ENCODE data around the gene IQSEC1.

DNA sequence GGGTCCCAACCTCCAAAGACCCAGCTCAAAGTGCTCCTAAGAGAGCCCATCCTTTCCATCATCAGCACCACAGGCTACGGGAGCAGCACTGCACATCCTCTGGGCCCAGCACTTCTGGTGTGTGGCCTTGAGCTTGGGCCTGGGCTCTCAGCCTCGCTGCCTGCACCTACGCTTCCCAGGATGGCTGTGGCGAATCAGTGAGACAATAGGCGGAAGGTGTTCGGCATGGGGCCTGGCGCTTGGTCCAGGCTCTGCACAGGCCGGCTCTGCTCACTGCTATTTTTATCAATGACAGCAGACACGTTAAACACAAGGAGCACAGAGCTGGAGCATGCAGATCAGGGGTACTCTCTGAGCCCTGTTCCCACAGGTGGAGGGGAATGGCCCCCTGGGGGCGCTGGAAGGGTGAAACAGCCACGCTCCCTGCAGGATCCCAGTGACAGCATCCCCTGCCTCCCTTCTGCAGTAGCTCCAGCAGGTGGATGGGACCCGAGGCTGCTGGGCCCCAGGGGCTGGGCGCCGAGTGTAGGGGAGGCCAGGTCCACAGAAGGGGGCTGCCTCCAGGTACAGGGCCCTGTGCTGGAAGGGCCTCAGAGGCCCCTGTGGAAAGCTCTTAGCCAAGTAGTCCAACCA, 141.8 kb downstream of the IQSEC1 start:
- TF ChIP-seq MXD1 (CRISPR knock-in tag; IDR thresholded peaks at IDR 0.05; ENCODE audit: borderline replicate concordance, poor library complexity, severe bottlenecking) = no peak
- no peak for TF ChIP-seq JUNB (CRISPR knock-in tag; conservative IDR thresholded peaks at IDR 0.05)
- TF ChIP-seq, protein P1, sequence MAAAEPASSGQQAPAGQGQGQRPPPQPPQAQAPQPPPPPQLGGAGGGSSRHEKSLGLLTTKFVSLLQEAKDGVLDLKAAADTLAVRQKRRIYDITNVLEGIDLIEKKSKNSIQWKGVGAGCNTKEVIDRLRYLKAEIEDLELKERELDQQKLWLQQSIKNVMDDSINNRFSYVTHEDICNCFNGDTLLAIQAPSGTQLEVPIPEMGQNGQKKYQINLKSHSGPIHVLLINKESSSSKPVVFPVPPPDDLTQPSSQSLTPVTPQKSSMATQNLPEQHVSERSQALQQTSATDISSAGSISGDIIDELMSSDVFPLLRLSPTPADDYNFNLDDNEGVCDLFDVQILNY (CRISPR knock-in tag; IDR thresholded peaks at IDR 0.05) = no peak
- TF ChIP-seq CHCHD3 (CRISPR knock-in tag; IDR thresholded peaks at IDR 0.05) = no peak
- no peak for TF ChIP-seq ZBTB8A (IDR thresholded peaks at IDR 0.05; ENCODE audit: partially characterized antibody)
- TF ChIP-seq ZNF3 (CRISPR knock-in tag; IDR thresholded peaks at IDR 0.05) = no peak
- TF ChIP-seq ZNF311 (CRISPR knock-in tag; IDR thresholded peaks at IDR 0.05) = no peak
